ENCODE data around the gene HIPK2. TPM values are rescaled to one million over a fixed set of nuclear protein-coding genes. Genes with fewer than 3 reads are reported as not detected.

The HIPK2 gene
- total and polyA plus RNA-seq, 2 of the 4 experiments (the other 2 are of a cell fraction): 22.0 to 27.1 TPM

- no peak overlapping the region for H4K5ac ChIP-seq (ENCODE audit: low read depth, low read length)
- intact Hi-C loops (cut with micrococcal nuclease) (no loop called here), in situ Hi-C loops (cut with MboI; ENCODE audit: low sequenced_read_pairs) (no loop called here), dilution Hi-C loops (cut with HindIII; ENCODE audit: low sequenced_read_pairs, unreplicated experiment) (no loop called here)
- WGBS, 2 experiments (ENCODE audit: extremely low coverage in 2 of 2, insufficient read length in 1 of 2): no CpG with 5 or more reads among the region's 6 CpGs
- no peaks in the 10 kb centered on the region for H3K9me3 ChIP-seq (ENCODE audit: control insufficient read depth, insufficient read depth, low read length)
- no peak overlapping the region for H2AFZ ChIP-seq (replicated peaks; ENCODE audit: low read length, poor library complexity)
- no peak overlapping the region for H3K9ac ChIP-seq (ENCODE audit: low read depth, low read length)
- H3K27me3 ChIP-seq (ENCODE audit: control insufficient read depth, insufficient read depth, low read length): no peaks in the 10 kb centered on the region
- H4K91ac ChIP-seq (ENCODE audit: insufficient read depth, low read depth, low read length): no peak overlapping the region
- H2AK5ac ChIP-seq (ENCODE audit: low read depth, low read length): no peak overlapping the region
- peaks cover 3% of the 10 kb centered on the region; the same call in 1 of the 2 replicates for H3K9me1 ChIP-seq (ENCODE audit: insufficient read depth, low read length)
- H3K14ac ChIP-seq (replicated peaks; ENCODE audit: low read depth, low read length): no peak overlapping the region
- BruUV-seq (replicated peaks): no TSS peak
- no peak overlapping the region for H4K8ac ChIP-seq (ENCODE audit: low read depth in 2 of 2, low read length in 2 of 2)
- peaks cover 15 to 33% of the 10 kb centered on the region in 2 experiments; a peak in 3 of 4 replicates for H3K79me1 ChIP-seq (ENCODE audit: low read depth in 1 of 2, low read length in 2 of 2)
- no peak overlapping the region for H3K56ac ChIP-seq (ENCODE audit: extremely low read depth, insufficient read depth, low read length)
- H2BK15ac ChIP-seq (ENCODE audit: low read depth, low read length): no peak overlapping the region
- peaks cover 2% of the 10 kb centered on the region; the same call in 1 of the 2 replicates for H3K4me1 ChIP-seq (ENCODE audit: control insufficient read depth, insufficient read depth, low read length)
- ChIA-PET POLR2A (ENCODE audit: unreplicated experiment) (no interaction called here), CTCF (interaction anchor here (0.7 to 1.5 kb wide), 7 partner anchors 8 to 725 kb away, joined by 3 to 7 read pairs (median 4); no protein-coding TSS in a partner anchor)
- TF ChIP-seq RCOR1 (IDR thresholded peaks at IDR 0.05; ENCODE audit: insufficient replicate concordance, low read length): no peak
- no peak for TF ChIP-seq CTCF (conservative IDR thresholded peaks at IDR 0.05; ENCODE audit: low read depth, low read length)
- TF ChIP-seq MXI1 (IDR thresholded peaks at IDR 0.05; ENCODE audit: borderline replicate concordance, low read depth, low read length): no peak
- no peak for TF ChIP-seq CEBPB (IDR thresholded peaks at IDR 0.05; ENCODE audit: low read depth, low read length)
- TF ChIP-seq ELK1 (IDR thresholded peaks at IDR 0.05; ENCODE audit: borderline replicate concordance, low read depth, low read length): no peak
- TF ChIP-seq RAD21 (IDR thresholded peaks at IDR 0.05; ENCODE audit: low read length): no peak
- no peak for TF ChIP-seq MAFK (IDR thresholded peaks at IDR 0.05; ENCODE audit: low read depth, low read length)
- no peak for TF ChIP-seq FOS (IDR thresholded peaks at IDR 0.05; ENCODE audit: low read depth, low read length)
- TF ChIP-seq SMC3 (IDR thresholded peaks at IDR 0.05; ENCODE audit: low read depth, low read length): no peak
- no peak for TF ChIP-seq BHLHE40 (IDR thresholded peaks at IDR 0.05; ENCODE audit: low read depth, low read length)
- no peak for TF ChIP-seq USF2 (IDR thresholded peaks at IDR 0.05; ENCODE audit: low read depth, low read length)
- TF ChIP-seq POLR2A (IDR thresholded peaks at IDR 0.05; ENCODE audit: low read depth, low read length): no peak
- no peak for TF ChIP-seq RFX5 (IDR thresholded peaks at IDR 0.05; ENCODE audit: low read depth, low read length)
- no peak for TF ChIP-seq NFE2L2 (IDR thresholded peaks at IDR 0.05; ENCODE audit: low read depth, low read length)
- no peak for TF ChIP-seq CHD1 (IDR thresholded peaks at IDR 0.05; ENCODE audit: low read depth, low read length)
- TF ChIP-seq MAZ (IDR thresholded peaks at IDR 0.05; ENCODE audit: borderline replicate concordance, low read depth, low read length): no peak
- H3K4ac ChIP-seq (ENCODE audit: low read depth, low read length): no peak overlapping the region
- peaks cover 61% of the 10 kb centered on the region for H3K36me3 ChIP-seq (ENCODE audit: control insufficient read depth, insufficient read depth, low read length)
- H3K18ac ChIP-seq (ENCODE audit: low read depth, low read length): no peak overlapping the region
- no peak overlapping the region for H2BK5ac ChIP-seq (ENCODE audit: low read depth, low read length, poor library complexity, severe bottlenecking)
- no peak overlapping the region for H2AK9ac ChIP-seq (replicated peaks; ENCODE audit: low read depth, low read length, poor library complexity)
- ATAC-seq (ENCODE audit: low read depth) (no peak), DNase-seq (no peak)
- no peak overlapping the region for H3K4me2 ChIP-seq (ENCODE audit: low read depth, low read length)
- 0 out of 2 replicates have a peak, but pooled peaks cover 11% of the 10 kb centered on the region for H4K20me1 ChIP-seq (ENCODE audit: insufficient read depth, low read length)
- H2BK20ac ChIP-seq (ENCODE audit: low read depth, low read length): no peak overlapping the region
- H3K23ac ChIP-seq (ENCODE audit: low read depth, low read length): no peak overlapping the region
- H3K27ac ChIP-seq (ENCODE audit: insufficient read depth, low read length): no peak overlapping the region
- no peak overlapping the region for H3K4me3 ChIP-seq (ENCODE audit: insufficient read depth, low read depth, low read length)
- no peak overlapping the region for H2BK120ac ChIP-seq (ENCODE audit: low read depth, low read length)
Observed at GRCh38 chr7:139601176-139601575, 176.6 kb downstream of the HIPK2 start.

All from IMR-90 (cell line).